GM12878 (cell line): ENCODE measurements around the gene GUCA2A. TPM values are rescaled to one million over a fixed set of nuclear protein-coding genes. Genes with fewer than 3 reads are reported as not detected.

Experiments used
- ATAC-seq: fragments of 200-7000 bp; cut with Tn5 transposase; 3 replicates; pipeline ENCODE4 v1.9.1; 2020; ENCODE audit warnings: mild to moderate bottlenecking, moderate library complexity
- BruUV-seq: library from RNA; stranded (reverse); fragments of 400-500 nt; replicated peaks from 2 replicates; lab custom pipeline; 2021; lab: Mats Ljungman, UMichigan
- CTCF ChIA-PET: fragments of 300-600 bp; sonication (Branson Sonifier 250); formaldehyde crosslinking; extraction: SDS; loops from one replicate; lab custom pipeline; 2021; ENCODE audit warnings: inconsistent platforms; lab: Yijun Ruan, JAX
- POLR2A ChIA-PET: fragments of 350-600 bp; formaldehyde crosslinking; extraction: SDS; loops from one replicate; lab custom pipeline; 2021; ENCODE audit warnings: inconsistent platforms; lab: Charles Lee
- RAD21 ChIA-PET: fragments of 300-600 bp; sonication (Branson Sonifier 250); formaldehyde crosslinking; loops from one replicate; lab custom pipeline; 2023; ENCODE audit warnings: antibody characterized with exemption; ENCODE audit not compliant: unreplicated experiment; lab: Charles Lee
- SMC1A ChIA-PET: fragments of 300-600 bp; sonication (Branson Sonifier 250); formaldehyde crosslinking; loops from one replicate; lab custom pipeline; 2023; ENCODE audit not compliant: unreplicated experiment, uncharacterized antibody; lab: Charles Lee
- DNase-seq: peaks from one replicate; pipeline ENCODE4 v3.0.0-alpha.2; 2011; ENCODE audit warnings: low read depth, low spot score
- FAIRE-seq: peaks from 3 replicates; lab custom pipeline; 2011; peaks lifted over from hg19 to GRCh38; lab: Jason Lieb, UNC
- H2AFZ ChIP-seq: 2 replicates; pipeline ENCODE4 v1.6.0; 2011; ENCODE audit warnings: low read depth, low read length, control low read depth; ENCODE audit not compliant: control insufficient read depth
- H3K27ac ChIP-seq: 2 replicates; pipeline ENCODE4 v1.5.1; 2011; ENCODE audit warnings: control low read depth; ENCODE audit not compliant: control insufficient read depth, insufficient read depth
- H3K27me3 ChIP-seq, 2 experiments: replicated peaks in 1 of 2; 2 replicates each; pipeline versions ENCODE4 v1.6.0 to v1.6.1; 2011; ENCODE audit warnings: low read length in 1 of 2; ENCODE audit not compliant: control insufficient read depth in 2 of 2, insufficient read depth in 2 of 2
- H3K36me3 ChIP-seq, 2 experiments: 2 replicates each; pipeline ENCODE4 v1.5.1; 2011; ENCODE audit warnings: low read length in 1 of 2; ENCODE audit not compliant: control insufficient read depth in 2 of 2, insufficient read depth in 2 of 2
- H3K4me1 ChIP-seq: 2 replicates; pipeline ENCODE4 v1.6.1; 2011; ENCODE audit warnings: mild to moderate bottlenecking, low read length, moderate library complexity, mixed read lengths; ENCODE audit not compliant: control insufficient read depth, insufficient read depth
- H3K4me2 ChIP-seq: 2 replicates; pipeline ENCODE4 v1.6.0; 2011; ENCODE audit warnings: control low read depth; ENCODE audit not compliant: control insufficient read depth, insufficient read depth
- H3K4me3 ChIP-seq: fragments of 200-600 bp; sonication (generic); 2 replicates; pipeline ENCODE4 v1.5.1; 2016
- H3K79me2 ChIP-seq: 2 replicates; pipeline ENCODE4 v1.6.0; 2011; ENCODE audit warnings: low read length; ENCODE audit not compliant: control insufficient read depth, insufficient read depth
- H3K9ac ChIP-seq: 2 replicates; pipeline ENCODE4 v1.8.0; 2011; ENCODE audit warnings: low read length, control low read depth, mixed read lengths; ENCODE audit not compliant: control insufficient read depth, insufficient read depth
- H3K9me3 ChIP-seq: replicated peaks from 3 replicates; pipeline ENCODE4 v1.5.1; 2011; ENCODE audit warnings: mild to moderate bottlenecking, low read length; ENCODE audit not compliant: control insufficient read depth, insufficient read depth
- H4K20me1 ChIP-seq: 2 replicates; pipeline ENCODE4 v1.6.0; 2011; ENCODE audit not compliant: control insufficient read depth, insufficient read depth
- BCLAF1 ChIP-seq: fragments of 450-650 bp; IDR thresholded peaks from 2 replicates; pipeline ENCODE4 v1.6.1; 2017; ENCODE audit warnings: antibody characterized with exemption, mild to moderate bottlenecking, moderate library complexity
- CEBPB ChIP-seq, 2 experiments: fragments of 150-350 bp in 1 of 2; IDR thresholded peaks; 2 replicates each; pipeline ENCODE4 v1.6.1; 2012 to 2014; ENCODE audit warnings: low read depth in 2 of 2, low read length in 2 of 2, borderline replicate concordance in 1 of 2, inconsistent platforms in 1 of 2
- ESRRA ChIP-seq: IDR thresholded peaks from 2 replicates; pipeline ENCODE4 v1.6.1; 2012; ENCODE audit warnings: mild to moderate bottlenecking, low read length, improper control_type of control experiment
- EZH2 ChIP-seq: IDR thresholded peaks from 2 replicates; pipeline ENCODE4 v1.6.1; 2012; ENCODE audit warnings: low read depth, mild to moderate bottlenecking, control low read depth, inconsistent platforms, low read length, borderline replicate concordance; ENCODE audit not compliant: control insufficient read depth
- FOS ChIP-seq: IDR thresholded peaks from 3 replicates; pipeline ENCODE4 v1.6.1; 2011; ENCODE audit warnings: borderline replicate concordance; ENCODE audit not compliant: insufficient read length; ENCODE audit errors: extremely low read depth
- HDGF ChIP-seq: fragments of 450-650 bp; IDR thresholded peaks from 2 replicates; pipeline ENCODE4 v1.6.1; 2016; ENCODE audit warnings: antibody characterized with exemption
- IKZF2 ChIP-seq, 2 experiments: fragments of 450-650 bp; IDR thresholded peaks; 2 replicates each; pipeline ENCODE4 v1.6.1; 2017; ENCODE audit warnings: mild to moderate bottlenecking in 2 of 2, moderate library complexity in 2 of 2
- JUND ChIP-seq: IDR thresholded peaks from 2 replicates; pipeline ENCODE4 v1.6.1; 2012; ENCODE audit warnings: low read depth, mild to moderate bottlenecking, low read length, improper control_type of control experiment, moderate library complexity
- MEF2A ChIP-seq: IDR thresholded peaks from 2 replicates; pipeline ENCODE4 v1.6.1; 2011; ENCODE audit warnings: low read depth, mild to moderate bottlenecking, low read length, moderate library complexity; ENCODE audit not compliant: insufficient read depth
- NR2C1 ChIP-seq: fragments of 450-650 bp; IDR thresholded peaks from 2 replicates; pipeline ENCODE4 v1.6.1; 2017; ENCODE audit warnings: antibody characterized with exemption, mild to moderate bottlenecking, moderate library complexity
- RUNX3 ChIP-seq: IDR thresholded peaks from 2 replicates; pipeline ENCODE4 v1.6.1; 2012; ENCODE audit warnings: low read length, inconsistent platforms
- SIN3A ChIP-seq: IDR thresholded peaks from 2 replicates; pipeline ENCODE4 v1.6.1; 2012; ENCODE audit warnings: low read depth, low read length, improper control_type of control experiment
- STAT3 ChIP-seq: IDR thresholded peaks from 2 replicates; pipeline ENCODE4 v1.6.1; 2011; ENCODE audit warnings: low read depth, low read length, improper control_type of control experiment
- TBL1XR1 ChIP-seq: IDR thresholded peaks from 2 replicates; pipeline ENCODE4 v1.6.1; 2012; ENCODE audit warnings: low read depth, low read length, improper control_type of control experiment
- YBX1 ChIP-seq: fragments of 450-650 bp; IDR thresholded peaks from 2 replicates; pipeline ENCODE4 v1.6.1; 2016; ENCODE audit warnings: antibody characterized with exemption
- WGBS: methylation state at CpG from one replicate; pipeline ENCODE4 v1.1.6; 2016; ENCODE audit warnings: low lambda C conversion rate; ENCODE audit not compliant: insufficient replicate concordance, insufficient coverage; ENCODE audit errors: missing lambda C conversion rate; 5-methylcytosine and 5-hydroxymethylcytosine counted together
- in situ Hi-C: fragments of 300-500 bp; cut with MboI; formaldehyde crosslinking; loops from 9 replicates; pipeline ENCODE4 v1.14.3; 2018; ENCODE audit warnings: mixed read lengths
- intact Hi-C: fragments of 100-400 bp; cut with micrococcal nuclease; formaldehyde crosslinking; loops from one replicate; pipeline ENCODE4 v1.14.2; 2022; ENCODE audit not compliant: unreplicated experiment
- polyA plus RNA-seq, 11 experiments: library from polyadenylated mRNA; depleted of rRNA in 4 of 11; unstranded in 6 of 11; stranded (reverse) in 5 of 11; fragments of >200 nt; fragmentation: Nextera tagmentation in 4 of 11; fragmentation: Illumina TruSeq in 1 of 11; extraction: Ambion mirVana in 4 of 11; extraction: Trizol in 1 of 11; gene quantifications; 1 replicate in 1 of 11; 2 replicates in 10 of 11; pipeline versions ENCODE4 v1.2.1 to v1.2.3, GENCODE V29; 2011 to 2016; ENCODE audit warnings: inconsistent platforms in 2 of 11, missing spikeins in 2 of 11, low read depth in 1 of 11
- total RNA-seq, 4 experiments: library from RNA; depleted of rRNA in 3 of 4; stranded (reverse); fragments of >200 nt in 3 of 4; fragmentation: Illumina TruSeq in 1 of 4; extraction: Trizol in 1 of 4; gene quantifications; 2 replicates each; pipeline versions ENCODE4 v1.2.1 to v1.2.3, GENCODE V29; 2013 to 2021

Gene GUCA2A
- total and polyA plus RNA-seq, 10 of the 15 experiments (the other 5 are each of a cell fraction or from before 2014, with no cell fraction given) = not detected

- TF ChIP-seq NR2C1 (no peak), BCLAF1 (no peak), STAT3 (no peak), JUND (no peak), MEF2A (no peak), EZH2 (no peak), HDGF (no peak)
Measured at GRCh38 chr1:42125552-42125951, 39.0 kb downstream of the GUCA2A start (continued).

- H2AFZ ChIP-seq = no peak overlapping the region
- ATAC-seq (no peak), DNase-seq (no peak), FAIRE-seq (no peak)
- ChIA-PET CTCF (no interaction called here), POLR2A (no interaction called here), RAD21 (no interaction called here), SMC1A (no interaction called here)
- in situ Hi-C loops = no loop called here
- no peak overlapping the region for H3K27ac ChIP-seq
- intact Hi-C loops = no loop called here
- no peaks in the 10 kb centered on the region for H3K36me3 ChIP-seq
- 82% methylated on average over 3 of the region's 3 CpGs for WGBS
- H3K9ac ChIP-seq = no peak overlapping the region
- no peak overlapping the region for H3K4me3 ChIP-seq
- no peaks in the 10 kb centered on the region for H3K79me2 ChIP-seq
- no TSS peak for BruUV-seq
- no peaks in the 10 kb centered on the region for H3K9me3 ChIP-seq
- no peak overlapping the region for H3K4me2 ChIP-seq
- no peaks in the 10 kb centered on the region for H3K4me1 ChIP-seq
- H3K27me3 ChIP-seq = no peaks in the 10 kb centered on the region
- TF ChIP-seq FOS = no peak
- TF ChIP-seq TBL1XR1 = no peak
- TF ChIP-seq IKZF2 (IDR thresholded peaks at IDR 0.05) = no peak
- no peak for TF ChIP-seq ESRRA
- TF ChIP-seq CEBPB (IDR thresholded peaks at IDR 0.05; ENCODE audit: borderline replicate concordance in 1 of 2, low read depth in 2 of 2, low read length in 2 of 2) = no peak
- no peak for TF ChIP-seq SIN3A
- TF ChIP-seq YBX1 = no peak
- no peak for TF ChIP-seq RUNX3
- no peak for TF ChIP-seq STAT3
- no peaks in the 10 kb centered on the region for H4K20me1 ChIP-seq
Measured at GRCh38 chr1:42122408-42122807, 42.1 kb downstream of the GUCA2A start.
